Gastroesophageal sphincter (tissue), 3 donors: ENCODE results near the gene TNNT2.

ENCODE experiments used
- POLR2A ChIP-seq, 2 donors: fragments of 450-650 bp; IDR thresholded peaks; one replicate each; pipeline ENCODE4 v1.6.1; 2017; ENCODE audit warnings: antibody characterized with exemption in 2 of 2, mild to moderate bottlenecking in 2 of 2, moderate library complexity in 1 of 2
- POLR2AphosphoS5 ChIP-seq: sonication (generic); formaldehyde crosslinking; IDR thresholded peaks from one replicate; pipeline ENCODE4 v1.6.1; 2017; ENCODE audit warnings: antibody characterized with exemption
- TF ChIP-seq, protein P1 (sequence below), 4 experiments: fragments of 200-600 bp in 2 of 4; fragments of 450-650 bp in 2 of 4; sonication (generic) in 1 of 4; IDR thresholded peaks; one replicate each; pipeline ENCODE4 v1.5.1; 2017 to 2019; ENCODE audit warnings: antibody characterized with exemption in 4 of 4, mild to moderate bottlenecking in 2 of 4, moderate library complexity in 2 of 4

DNA sequence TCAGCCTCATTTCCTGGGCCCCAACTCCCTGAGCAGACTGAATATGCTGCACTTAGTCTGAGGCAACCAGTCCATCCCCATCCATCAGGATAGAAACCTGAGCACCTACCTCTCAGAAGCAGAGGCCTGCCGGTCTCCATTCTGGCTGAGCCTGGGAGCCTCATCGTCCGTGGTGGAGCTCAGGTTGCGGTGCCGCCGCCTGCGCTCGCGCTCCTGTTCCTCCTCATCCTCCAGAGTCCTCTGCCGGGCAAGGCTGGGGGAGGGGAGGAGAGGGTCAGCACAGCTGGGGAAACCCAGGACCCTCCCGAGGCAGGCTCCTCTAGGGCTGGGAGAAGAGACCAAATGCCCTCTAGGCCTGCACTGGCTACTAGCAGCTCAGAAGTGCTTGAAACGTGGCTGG lies 11.6 kb upstream of the TNNT2 start:
- TF ChIP-seq, protein P1, sequence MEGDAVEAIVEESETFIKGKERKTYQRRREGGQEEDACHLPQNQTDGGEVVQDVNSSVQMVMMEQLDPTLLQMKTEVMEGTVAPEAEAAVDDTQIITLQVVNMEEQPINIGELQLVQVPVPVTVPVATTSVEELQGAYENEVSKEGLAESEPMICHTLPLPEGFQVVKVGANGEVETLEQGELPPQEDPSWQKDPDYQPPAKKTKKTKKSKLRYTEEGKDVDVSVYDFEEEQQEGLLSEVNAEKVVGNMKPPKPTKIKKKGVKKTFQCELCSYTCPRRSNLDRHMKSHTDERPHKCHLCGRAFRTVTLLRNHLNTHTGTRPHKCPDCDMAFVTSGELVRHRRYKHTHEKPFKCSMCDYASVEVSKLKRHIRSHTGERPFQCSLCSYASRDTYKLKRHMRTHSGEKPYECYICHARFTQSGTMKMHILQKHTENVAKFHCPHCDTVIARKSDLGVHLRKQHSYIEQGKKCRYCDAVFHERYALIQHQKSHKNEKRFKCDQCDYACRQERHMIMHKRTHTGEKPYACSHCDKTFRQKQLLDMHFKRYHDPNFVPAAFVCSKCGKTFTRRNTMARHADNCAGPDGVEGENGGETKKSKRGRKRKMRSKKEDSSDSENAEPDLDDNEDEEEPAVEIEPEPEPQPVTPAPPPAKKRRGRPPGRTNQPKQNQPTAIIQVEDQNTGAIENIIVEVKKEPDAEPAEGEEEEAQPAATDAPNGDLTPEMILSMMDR (IDR thresholded peaks at IDR 0.05) = no peak
- TF ChIP-seq POLR2AphosphoS5 (no peak), POLR2A (IDR thresholded peaks at IDR 0.05) (no peak)
